ENCODE results near the gene PRDM2. TPM values are rescaled to one million over a fixed set of nuclear protein-coding genes. Genes with fewer than 3 reads are reported as not detected.

Gene PRDM2
- total RNA-seq, 4 donors from 2014 or later = 32.6 to 48.1 (median 38.0) TPM

DNA sequence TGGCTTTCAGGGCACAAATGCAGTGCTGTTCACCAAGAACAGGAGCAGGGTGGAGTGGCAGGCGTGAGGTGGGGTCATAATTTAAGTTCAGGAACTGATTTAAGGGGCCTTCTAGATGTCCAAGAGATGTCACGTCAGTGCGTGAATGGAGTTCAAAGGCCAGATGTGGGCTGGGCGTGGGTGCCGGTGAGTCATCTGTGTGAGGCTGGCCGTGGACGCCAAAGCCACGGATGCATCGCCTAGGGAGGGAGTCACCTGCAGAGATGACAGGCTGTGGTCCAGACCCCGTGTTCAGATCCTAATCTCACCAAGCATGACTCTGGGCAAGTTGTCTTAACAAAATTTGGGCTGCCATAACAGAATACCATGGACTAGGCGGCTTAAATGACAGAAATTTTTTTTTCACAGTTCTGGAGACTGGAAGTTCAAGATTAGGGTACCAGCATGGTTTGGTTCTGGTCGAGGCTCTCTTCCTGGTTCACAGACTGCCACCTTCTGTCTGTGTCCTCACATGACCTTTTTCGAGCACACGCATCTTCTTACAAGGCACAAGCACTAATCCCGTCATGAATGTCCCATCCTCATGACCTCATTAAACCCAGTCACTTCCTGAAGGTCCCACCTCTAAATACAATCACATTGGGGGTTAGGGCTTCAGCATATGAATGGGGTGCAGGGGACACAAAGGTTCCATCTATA lies 109.6 kb downstream of the PRDM2 start:
- TF ChIP-seq, protein P1, sequence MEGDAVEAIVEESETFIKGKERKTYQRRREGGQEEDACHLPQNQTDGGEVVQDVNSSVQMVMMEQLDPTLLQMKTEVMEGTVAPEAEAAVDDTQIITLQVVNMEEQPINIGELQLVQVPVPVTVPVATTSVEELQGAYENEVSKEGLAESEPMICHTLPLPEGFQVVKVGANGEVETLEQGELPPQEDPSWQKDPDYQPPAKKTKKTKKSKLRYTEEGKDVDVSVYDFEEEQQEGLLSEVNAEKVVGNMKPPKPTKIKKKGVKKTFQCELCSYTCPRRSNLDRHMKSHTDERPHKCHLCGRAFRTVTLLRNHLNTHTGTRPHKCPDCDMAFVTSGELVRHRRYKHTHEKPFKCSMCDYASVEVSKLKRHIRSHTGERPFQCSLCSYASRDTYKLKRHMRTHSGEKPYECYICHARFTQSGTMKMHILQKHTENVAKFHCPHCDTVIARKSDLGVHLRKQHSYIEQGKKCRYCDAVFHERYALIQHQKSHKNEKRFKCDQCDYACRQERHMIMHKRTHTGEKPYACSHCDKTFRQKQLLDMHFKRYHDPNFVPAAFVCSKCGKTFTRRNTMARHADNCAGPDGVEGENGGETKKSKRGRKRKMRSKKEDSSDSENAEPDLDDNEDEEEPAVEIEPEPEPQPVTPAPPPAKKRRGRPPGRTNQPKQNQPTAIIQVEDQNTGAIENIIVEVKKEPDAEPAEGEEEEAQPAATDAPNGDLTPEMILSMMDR (IDR thresholded peaks at IDR 0.05; ENCODE audit: low read depth) = no peak

DNA sequence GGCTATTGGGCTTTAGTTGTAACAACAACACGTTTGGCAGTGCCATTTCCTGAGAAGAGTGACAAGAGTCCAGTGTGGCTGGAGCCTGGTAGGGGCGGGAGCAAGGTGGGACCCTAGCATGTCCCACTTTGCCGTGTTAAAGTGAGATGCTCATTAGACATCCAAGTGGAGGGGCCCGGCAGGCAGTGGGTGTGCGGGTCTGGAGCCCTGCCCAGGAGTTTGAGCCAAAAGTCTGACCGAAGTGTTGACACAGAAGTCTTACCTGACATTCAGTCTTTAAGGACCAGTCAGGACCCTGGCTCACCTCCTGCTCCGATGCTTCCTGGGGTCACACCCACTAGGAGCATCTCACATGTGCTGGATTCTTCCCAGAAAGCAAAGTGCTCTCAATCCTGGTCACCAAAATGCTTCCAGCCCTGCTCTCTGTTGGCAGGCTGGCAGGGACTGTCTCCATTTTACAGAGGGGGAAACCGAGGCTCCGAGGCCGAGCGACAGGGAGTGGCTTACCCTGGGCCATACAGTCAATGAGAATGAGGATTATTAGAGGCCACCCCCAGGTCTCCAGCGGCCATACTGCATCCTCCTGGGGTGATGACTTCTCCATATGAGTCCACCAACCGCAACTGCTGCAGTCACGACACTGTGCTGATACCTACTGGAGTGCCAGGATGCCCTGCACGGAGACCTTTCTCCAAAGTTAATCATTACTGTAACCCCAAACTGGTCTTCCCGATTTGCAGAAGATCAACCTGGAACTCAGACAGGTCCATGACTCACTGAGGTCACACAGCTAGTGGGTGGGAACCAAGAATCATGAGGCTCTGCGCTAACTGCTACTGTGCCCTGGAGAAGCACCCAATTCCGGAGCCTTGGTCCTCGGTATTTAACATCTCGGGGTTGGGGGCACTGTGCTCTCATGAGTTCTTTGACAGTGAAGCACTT lies 112.7 kb downstream of the PRDM2 start:
- TF ChIP-seq, protein P1 (IDR thresholded peaks at IDR 0.05; ENCODE audit: low read depth) = no peak

DNA sequence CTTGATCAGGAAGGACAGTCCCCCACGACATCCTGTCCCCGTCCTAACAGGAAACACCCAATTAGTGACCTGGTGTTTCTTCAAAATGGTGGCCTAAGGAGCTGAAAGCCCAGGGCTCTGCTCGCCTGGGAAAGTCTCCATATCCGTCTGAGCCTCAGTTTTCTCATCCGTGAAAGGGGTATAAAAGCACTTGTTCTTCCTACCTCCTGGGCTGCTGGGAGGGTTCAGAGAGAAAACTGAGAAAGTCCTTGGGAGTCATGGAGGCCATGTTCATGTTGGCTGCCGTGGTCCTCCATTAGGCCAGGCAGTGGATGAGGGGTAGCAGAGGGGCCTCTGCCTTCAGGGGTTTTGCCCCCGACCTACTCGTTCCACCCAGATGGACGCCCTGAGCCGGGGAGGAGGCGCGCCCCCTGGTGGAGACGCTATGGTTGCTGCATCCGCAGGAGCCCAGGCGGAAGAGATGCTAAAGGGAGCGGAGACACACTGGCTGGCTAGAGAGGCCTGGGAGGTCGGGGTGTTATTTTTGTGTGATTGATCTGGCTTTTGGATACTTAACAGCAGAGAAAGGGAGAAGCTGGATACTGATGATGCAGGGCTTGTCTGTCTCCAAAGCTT lies 113.5 kb downstream of the PRDM2 start:
- TF ChIP-seq, protein P1 (IDR thresholded peaks at IDR 0.05; ENCODE audit: low read depth) = no peak

DNA sequence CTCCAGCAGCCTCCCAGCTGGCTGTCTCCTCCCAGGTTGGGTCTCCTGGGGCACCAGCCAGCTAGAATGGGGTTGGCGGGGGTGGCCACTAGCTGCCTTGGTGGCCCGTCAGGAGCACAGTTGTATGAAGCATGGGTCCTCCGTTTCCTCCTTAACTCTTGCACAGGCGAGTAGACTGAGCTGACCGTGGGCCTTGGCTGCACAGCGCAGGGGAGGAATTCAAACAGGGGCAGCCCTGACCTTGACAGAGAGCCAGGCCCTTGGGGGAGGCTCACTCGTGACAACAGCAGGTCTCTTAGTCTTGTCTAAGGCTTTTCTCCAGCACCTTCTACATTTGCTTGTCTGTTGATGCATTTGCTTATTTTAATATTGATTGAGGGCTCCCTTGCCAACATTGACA lies 114.1 kb downstream of the PRDM2 start:
- TF ChIP-seq, protein P1 (IDR thresholded peaks at IDR 0.05; ENCODE audit: low read depth) = no peak

DNA sequence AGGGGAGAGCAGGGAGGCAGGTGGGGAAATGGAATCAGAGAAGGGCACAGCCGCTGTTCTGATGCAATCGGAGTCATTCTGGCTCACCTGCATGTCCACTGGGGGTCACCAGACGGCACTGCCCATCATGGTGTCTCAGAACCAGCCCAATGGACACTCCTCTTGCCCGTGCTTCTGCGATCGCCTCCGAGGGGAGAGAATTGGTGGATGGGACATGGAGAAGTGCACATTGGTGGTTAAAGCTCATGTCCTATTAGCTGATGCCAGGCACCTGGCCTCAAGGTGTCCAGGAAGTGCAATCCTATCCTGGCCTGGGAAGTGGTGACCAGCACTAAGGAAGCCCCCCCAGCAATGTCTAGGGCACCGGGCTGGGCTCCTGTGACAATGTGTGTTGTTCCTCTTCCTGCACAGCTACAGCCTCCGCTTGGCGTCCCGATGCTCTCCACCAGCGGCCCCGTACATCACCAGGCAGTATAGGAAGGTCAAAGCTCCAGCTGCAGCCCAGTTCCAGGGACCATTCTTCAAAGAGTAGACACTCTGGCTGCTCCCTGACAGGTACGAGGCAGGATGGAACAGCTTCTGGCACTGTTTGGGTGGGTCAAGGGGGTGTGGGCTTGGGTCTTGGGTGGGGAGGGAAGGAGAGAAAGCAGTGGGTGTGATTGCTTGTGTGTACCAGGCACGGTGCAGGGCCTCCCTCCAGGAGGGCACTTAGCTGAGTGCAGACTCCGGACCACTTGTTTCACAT lies 116.2 kb downstream of the PRDM2 start:
- TF ChIP-seq, protein P1 (IDR thresholded peaks at IDR 0.05; ENCODE audit: low read depth) = no peak

DNA sequence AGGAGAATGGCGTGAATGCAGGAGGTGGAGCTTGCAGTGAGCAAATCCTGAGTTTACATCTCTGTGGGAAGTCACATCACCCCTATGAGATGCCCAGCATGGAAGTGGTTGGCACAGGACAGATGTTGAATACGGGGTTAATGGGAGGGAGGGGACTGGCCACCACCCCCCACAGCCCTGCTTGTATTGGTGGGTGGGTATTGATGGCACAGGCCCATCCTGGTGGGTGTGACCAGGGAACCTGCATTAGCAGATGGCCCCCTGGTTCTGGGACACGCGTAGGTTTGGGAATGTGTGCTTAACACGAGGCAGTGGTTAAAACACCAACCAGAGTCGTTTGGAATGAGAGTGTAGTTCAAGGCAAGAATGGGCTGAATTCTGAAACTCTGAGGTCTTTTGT lies 117.9 kb downstream of the PRDM2 start:
- TF ChIP-seq, protein P1 (IDR thresholded peaks at IDR 0.05; ENCODE audit: low read depth) = no peak
